Right atrium auricular region (tissue), 2 donors: Measurements from ENCODE around the gene RPS3. TPM values are rescaled to one million over a fixed set of nuclear protein-coding genes. Genes with fewer than 3 reads are reported as not detected.

ENCODE experiments used
- DNase-seq: peaks from one replicate; pipeline ENCODE4 v3.0.0-alpha.2; 2019; ENCODE audit warnings: low spot score
- H3K27ac ChIP-seq, 2 donors: fragments of 200-600 bp; sonication (generic); 1 replicate in 1 of 2; 2 replicates in 1 of 2; pipeline ENCODE4 v1.5.1; 2016 to 2019
- H3K27me3 ChIP-seq, 2 donors: fragments of 200-600 bp; sonication (generic); one replicate each; pipeline versions ENCODE4 v1.5.1 to v1.6.0; 2017 to 2019
- H3K36me3 ChIP-seq: fragments of 200-600 bp; sonication (generic); one replicate; pipeline ENCODE4 v1.5.1; 2016
- H3K4me1 ChIP-seq, 2 donors: fragments of 200-600 bp; sonication (generic); one replicate each; pipeline versions ENCODE4 v1.5.1 to v1.6.0; 2017 to 2019
- H3K4me3 ChIP-seq, 2 donors: fragments of 200-600 bp; sonication (generic); 1 replicate in 1 of 2; 2 replicates in 1 of 2; pipeline ENCODE4 v1.5.1; 2017 to 2019; ENCODE audit warnings: mild to moderate bottlenecking in 1 of 2, moderate library complexity in 1 of 2
- H3K9me3 ChIP-seq, 2 donors: fragments of 200-600 bp; sonication (generic); one replicate each; pipeline ENCODE4 v1.5.1; 2019
- total RNA-seq, 2 donors: library from RNA; depleted of rRNA; stranded (reverse); fragments of >200 nt; gene quantifications; one replicate each; pipeline ENCODE4 v1.1.0, GENCODE V29; 2016
- TF ChIP-seq, protein P1 (sequence below), 2 donors: fragments of 200-600 bp; sonication (generic); IDR thresholded peaks; one replicate each; pipeline ENCODE4 v1.5.1; 2019; ENCODE audit warnings: antibody characterized with exemption in 2 of 2

Gene RPS3
- total RNA-seq, 2 donors from 2014 or later, result 391 to 983 TPM

GRCh38 chr11:75449271-75449670, 50.0 kb downstream of the RPS3 start:
- no peak for DNase-seq
- Histone ChIP-seq H3K4me1 (no peaks in the 10 kb centered on the region), H3K36me3 (no peaks in the 10 kb centered on the region), H3K27me3 (no peaks in the 10 kb centered on the region), H3K27ac (no peak overlapping the region), H3K4me3 (no peak overlapping the region), H3K9me3 (no peaks in the 10 kb centered on the region)
- TF ChIP-seq, protein P1, sequence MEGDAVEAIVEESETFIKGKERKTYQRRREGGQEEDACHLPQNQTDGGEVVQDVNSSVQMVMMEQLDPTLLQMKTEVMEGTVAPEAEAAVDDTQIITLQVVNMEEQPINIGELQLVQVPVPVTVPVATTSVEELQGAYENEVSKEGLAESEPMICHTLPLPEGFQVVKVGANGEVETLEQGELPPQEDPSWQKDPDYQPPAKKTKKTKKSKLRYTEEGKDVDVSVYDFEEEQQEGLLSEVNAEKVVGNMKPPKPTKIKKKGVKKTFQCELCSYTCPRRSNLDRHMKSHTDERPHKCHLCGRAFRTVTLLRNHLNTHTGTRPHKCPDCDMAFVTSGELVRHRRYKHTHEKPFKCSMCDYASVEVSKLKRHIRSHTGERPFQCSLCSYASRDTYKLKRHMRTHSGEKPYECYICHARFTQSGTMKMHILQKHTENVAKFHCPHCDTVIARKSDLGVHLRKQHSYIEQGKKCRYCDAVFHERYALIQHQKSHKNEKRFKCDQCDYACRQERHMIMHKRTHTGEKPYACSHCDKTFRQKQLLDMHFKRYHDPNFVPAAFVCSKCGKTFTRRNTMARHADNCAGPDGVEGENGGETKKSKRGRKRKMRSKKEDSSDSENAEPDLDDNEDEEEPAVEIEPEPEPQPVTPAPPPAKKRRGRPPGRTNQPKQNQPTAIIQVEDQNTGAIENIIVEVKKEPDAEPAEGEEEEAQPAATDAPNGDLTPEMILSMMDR (IDR thresholded peaks at IDR 0.05), result no peak

GRCh38 chr11:75449776-75450175, 50.5 kb downstream of the RPS3 start:
- Histone ChIP-seq H3K9me3 (no peaks in the 10 kb centered on the region), H3K27ac (no peak overlapping the region), H3K4me1 (no peaks in the 10 kb centered on the region), H3K27me3 (no peaks in the 10 kb centered on the region), H3K36me3 (no peaks in the 10 kb centered on the region), H3K4me3 (no peak overlapping the region)
- TF ChIP-seq, protein P1 (IDR thresholded peaks at IDR 0.05), result no peak
- no peak for DNase-seq

- Histone ChIP-seq H3K27me3 (no peaks in the 10 kb centered on the region), H3K4me3 (no peak overlapping the region), H3K27ac (no peak overlapping the region), H3K4me1 (no peaks in the 10 kb centered on the region), H3K36me3 (no peaks in the 10 kb centered on the region), H3K9me3 (no peaks in the 10 kb centered on the region)
- TF ChIP-seq, protein P1 (IDR thresholded peaks at IDR 0.05), result no peak
- no peak for DNase-seq
These were observed 50.9 kb downstream of the RPS3 start for GRCh38 chr11:75450236-75450635.

- no peaks in the 10 kb centered on the region for H3K9me3 ChIP-seq
- no peak overlapping the region for H3K27ac ChIP-seq
- TF ChIP-seq, protein P1 (IDR thresholded peaks at IDR 0.05), result peak; percentile 18 to 58
- H3K4me1 ChIP-seq, result no peaks in the 10 kb centered on the region
- no peaks in the 10 kb centered on the region for H3K27me3 ChIP-seq
- H3K36me3 ChIP-seq, result no peaks in the 10 kb centered on the region
- no peak for DNase-seq
- no peak overlapping the region for H3K4me3 ChIP-seq
These were observed 51.8 kb downstream of the RPS3 start for GRCh38 chr11:75450826-75451821.

DNA sequence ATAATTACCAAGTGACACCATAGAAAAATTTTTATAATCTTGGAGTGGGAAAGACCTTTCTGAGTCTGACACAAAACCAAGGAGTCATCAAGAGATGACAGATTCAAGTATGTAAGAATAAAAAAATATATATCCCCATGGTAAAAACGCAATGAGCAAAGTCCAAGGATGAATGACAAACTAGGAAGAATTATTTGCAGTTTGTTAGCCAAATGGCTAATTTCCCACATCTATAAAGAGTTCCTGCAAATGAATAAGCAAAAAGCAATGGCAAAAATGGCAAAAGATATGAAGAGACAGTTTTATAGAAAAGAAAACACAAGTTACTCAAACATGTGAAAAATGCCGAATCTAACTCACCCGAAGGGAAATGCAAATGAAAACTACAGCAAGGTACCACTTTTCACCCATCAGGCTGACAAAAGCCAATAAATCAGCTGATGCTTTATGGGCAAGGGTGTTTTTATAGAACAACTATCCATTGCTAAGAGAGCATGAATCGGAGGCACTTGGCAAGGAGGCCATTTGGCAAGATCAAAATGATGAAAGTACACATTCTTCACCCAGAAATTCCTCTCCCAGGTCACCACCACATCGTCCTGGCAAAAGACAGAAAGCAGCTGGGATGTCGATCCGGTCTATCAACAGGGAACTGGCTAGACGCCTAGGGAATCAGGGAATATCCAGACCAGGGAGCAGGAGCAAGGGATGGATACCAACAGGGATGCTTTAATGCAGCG, 54.8 kb downstream of the RPS3 start:
- H3K9me3 ChIP-seq, result no peaks in the 10 kb centered on the region
- no peak for DNase-seq
- H3K27me3 ChIP-seq, result no peaks in the 10 kb centered on the region
- no peak overlapping the region for H3K4me3 ChIP-seq
- H3K27ac ChIP-seq, result no peak overlapping the region
- TF ChIP-seq, protein P1 (IDR thresholded peaks at IDR 0.05), result no peak
- no peaks in the 10 kb centered on the region for H3K4me1 ChIP-seq
- H3K36me3 ChIP-seq, result no peaks in the 10 kb centered on the region
